DMS 273 treated with DMSO at 0.1 percent for 48 hours (cell line): ENCODE measurements around the gene AGK.
"Not testable (repeated sequence)": the region's sequence is repeated elsewhere in the genome, so short reads cannot be mapped to it uniquely, and the experiment has no call there.

ENCODE experiments used
- DNase-seq: peaks from one replicate; lab custom pipeline; 2025; lab: John Stamatoyannopoulos, UW

Gene AGK

GRCh38 chr7:141647701-141648100, 96.5 kb downstream of the AGK start:
- not testable (repeated sequence) for DNase-seq

- DNase-seq = no peak
Observed at GRCh38 chr7:141648276-141649114, 97.3 kb downstream of the AGK start.

- no peak for DNase-seq
Observed at GRCh38 chr7:141649137-141649864, 98.1 kb downstream of the AGK start.

GRCh38 chr7:141649865-141650634, 98.8 kb downstream of the AGK start:
- peak; percentile 66 for DNase-seq

GRCh38 chr7:141651417-141651816, 100.2 kb downstream of the AGK start:
- no peak for DNase-seq

GRCh38 chr7:141652691-141653090, 101.5 kb downstream of the AGK start:
- no peak for DNase-seq

- peak; percentile 46 for DNase-seq
Observed at GRCh38 chr7:141654551-141654950, 103.3 kb downstream of the AGK start.

- DNase-seq = no peak
Observed at GRCh38 chr7:141659501-141659900, 108.3 kb downstream of the AGK start.

GRCh38 chr7:141660259-141660658, 109.0 kb downstream of the AGK start:
- DNase-seq = no peak

GRCh38 chr7:141663081-141663849, 112.1 kb downstream of the AGK start:
- no peak for DNase-seq

GRCh38 chr7:141664450-141664849, 113.2 kb downstream of the AGK start:
- DNase-seq = no peak

GRCh38 chr7:141665208-141666035, 114.2 kb downstream of the AGK start:
- no peak for DNase-seq

GRCh38 chr7:141666071-141666470, 114.9 kb downstream of the AGK start:
- DNase-seq = no peak

- DNase-seq = no peak
Observed at GRCh38 chr7:141668853-141669252, 117.6 kb downstream of the AGK start.

GRCh38 chr7:141671705-141672496, 120.7 kb downstream of the AGK start:
- DNase-seq = no peak

- no peak for DNase-seq
Observed at GRCh38 chr7:141673346-141673745, 122.1 kb downstream of the AGK start.

- DNase-seq = no peak
Observed at GRCh38 chr7:141674171-141674671, 123.0 kb downstream of the AGK start.

GRCh38 chr7:141674702-141675101, 123.5 kb downstream of the AGK start:
- no peak for DNase-seq

- no peak for DNase-seq
Observed at GRCh38 chr7:141675436-141676215, 124.4 kb downstream of the AGK start.
